Measurements from ENCODE around the gene ACSS1.

ACSS1 gene

DNA sequence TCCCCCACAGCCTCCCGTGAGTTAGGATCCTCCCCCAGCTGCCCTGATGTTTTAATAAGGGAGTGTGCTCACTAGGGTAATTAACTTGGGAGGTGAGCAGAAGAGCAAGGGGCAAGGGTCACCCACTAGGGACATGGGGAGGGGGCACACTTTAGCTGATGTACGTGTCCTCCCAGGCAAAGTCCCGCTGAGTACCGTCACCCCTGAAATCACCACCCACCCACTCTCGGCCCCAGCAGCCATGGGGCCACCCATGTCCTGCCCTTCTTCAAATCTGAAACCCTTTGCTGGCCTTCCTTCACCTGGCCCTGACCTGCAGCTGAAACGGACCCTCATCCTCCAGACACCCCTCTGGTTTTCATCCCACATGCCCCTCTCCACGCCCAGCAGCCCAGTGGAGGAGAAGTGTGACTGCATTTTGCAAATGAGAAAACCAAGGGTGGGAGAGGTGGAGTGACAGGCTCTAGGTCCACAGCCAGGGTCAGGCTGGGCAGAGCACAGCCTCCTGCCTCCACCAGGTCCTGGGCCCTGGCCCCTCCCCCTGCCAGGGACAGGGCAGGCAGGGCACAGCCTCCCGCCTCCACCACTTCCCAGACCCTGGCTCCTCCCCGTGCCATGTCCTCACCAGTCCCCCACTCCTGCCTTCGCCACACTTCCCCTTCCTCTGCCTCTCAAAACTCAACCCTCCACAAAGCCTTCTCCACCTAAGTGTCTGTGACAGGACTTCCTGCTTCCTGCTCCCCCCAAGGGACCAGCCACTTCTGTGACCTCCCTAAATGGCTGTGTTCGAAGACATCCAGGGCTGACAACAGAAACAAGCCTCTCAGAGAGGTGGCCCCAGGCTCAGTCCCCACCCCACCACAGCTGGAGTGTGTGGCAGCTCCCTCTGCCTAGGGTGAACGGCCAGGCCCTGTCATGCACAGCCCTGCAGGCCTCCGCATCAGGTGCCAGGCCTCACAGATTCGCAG, 15.1 kb downstream of the ACSS1 start:
- peak overlapping the region; percentile 85 for H3K27ac ChIP-seq
- peak overlapping the region in 1 of 2 experiments; percentile 7 for H3K4me3 ChIP-seq (ENCODE audit: low read depth in 1 of 2, low read length in 1 of 2)
- no peaks in the 10 kb centered on the region for H3K27me3 ChIP-seq
- no peaks in the 10 kb centered on the region for H3K9me3 ChIP-seq
- peaks cover 31 to 39% of the 10 kb centered on the region in 2 experiments for H3K4me1 ChIP-seq (ENCODE audit: control insufficient read depth in 1 of 2, insufficient read depth in 1 of 2, low read depth in 1 of 2, low read length in 1 of 2)
- TF ChIP-seq, protein P1, sequence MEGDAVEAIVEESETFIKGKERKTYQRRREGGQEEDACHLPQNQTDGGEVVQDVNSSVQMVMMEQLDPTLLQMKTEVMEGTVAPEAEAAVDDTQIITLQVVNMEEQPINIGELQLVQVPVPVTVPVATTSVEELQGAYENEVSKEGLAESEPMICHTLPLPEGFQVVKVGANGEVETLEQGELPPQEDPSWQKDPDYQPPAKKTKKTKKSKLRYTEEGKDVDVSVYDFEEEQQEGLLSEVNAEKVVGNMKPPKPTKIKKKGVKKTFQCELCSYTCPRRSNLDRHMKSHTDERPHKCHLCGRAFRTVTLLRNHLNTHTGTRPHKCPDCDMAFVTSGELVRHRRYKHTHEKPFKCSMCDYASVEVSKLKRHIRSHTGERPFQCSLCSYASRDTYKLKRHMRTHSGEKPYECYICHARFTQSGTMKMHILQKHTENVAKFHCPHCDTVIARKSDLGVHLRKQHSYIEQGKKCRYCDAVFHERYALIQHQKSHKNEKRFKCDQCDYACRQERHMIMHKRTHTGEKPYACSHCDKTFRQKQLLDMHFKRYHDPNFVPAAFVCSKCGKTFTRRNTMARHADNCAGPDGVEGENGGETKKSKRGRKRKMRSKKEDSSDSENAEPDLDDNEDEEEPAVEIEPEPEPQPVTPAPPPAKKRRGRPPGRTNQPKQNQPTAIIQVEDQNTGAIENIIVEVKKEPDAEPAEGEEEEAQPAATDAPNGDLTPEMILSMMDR (IDR thresholded peaks at IDR 0.05): no peak
- H3K36me3 ChIP-seq: peaks cover 12% of the 10 kb centered on the region

DNA sequence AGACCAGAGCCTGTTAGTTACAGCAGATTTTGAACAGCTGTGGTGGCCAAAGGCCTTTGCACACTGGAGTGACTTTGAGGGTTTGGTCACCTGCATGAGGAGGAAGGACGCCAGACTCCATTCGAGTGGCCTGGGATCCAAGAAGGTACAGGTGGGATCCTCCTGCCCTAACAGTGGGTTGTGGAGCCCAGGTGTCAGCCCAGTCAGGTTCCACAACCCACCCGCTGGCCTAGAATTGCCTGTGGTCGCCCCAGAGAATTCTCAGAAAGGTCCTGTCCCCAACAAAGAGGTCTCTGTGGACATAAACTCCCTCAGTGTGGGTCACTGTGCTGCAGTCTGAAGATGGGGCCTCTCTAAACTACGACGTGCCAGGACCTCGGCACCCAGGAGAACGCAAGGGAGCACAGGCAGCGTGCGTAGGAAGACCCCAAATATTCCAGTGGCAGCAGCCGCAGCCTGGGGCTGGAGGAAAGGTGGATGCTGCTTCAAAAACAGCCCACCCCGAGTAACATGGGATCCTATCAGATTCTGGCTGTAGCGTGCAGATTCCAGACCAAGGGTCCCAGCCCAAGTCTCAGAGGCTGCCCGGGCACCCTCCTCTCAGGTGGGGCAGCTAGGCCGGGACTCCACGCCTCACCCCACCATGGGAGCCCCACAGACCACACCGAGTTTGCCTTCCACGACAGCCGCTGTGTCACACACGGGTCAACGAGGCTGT, 16.0 kb downstream of the ACSS1 start:
- H3K4me3 ChIP-seq (ENCODE audit: low read depth in 1 of 2, low read length in 1 of 2): no peak overlapping the region
- H3K27me3 ChIP-seq: no peaks in the 10 kb centered on the region
- H3K36me3 ChIP-seq: peaks cover 7% of the 10 kb centered on the region
- TF ChIP-seq, protein P1 (IDR thresholded peaks at IDR 0.05): no peak
- H3K9me3 ChIP-seq: no peaks in the 10 kb centered on the region
- H3K4me1 ChIP-seq (ENCODE audit: control insufficient read depth in 1 of 2, insufficient read depth in 1 of 2, low read depth in 1 of 2, low read length in 1 of 2): peaks cover 33 to 42% of the 10 kb centered on the region in 2 experiments
- peak overlapping the region; percentile 85 for H3K27ac ChIP-seq

DNA sequence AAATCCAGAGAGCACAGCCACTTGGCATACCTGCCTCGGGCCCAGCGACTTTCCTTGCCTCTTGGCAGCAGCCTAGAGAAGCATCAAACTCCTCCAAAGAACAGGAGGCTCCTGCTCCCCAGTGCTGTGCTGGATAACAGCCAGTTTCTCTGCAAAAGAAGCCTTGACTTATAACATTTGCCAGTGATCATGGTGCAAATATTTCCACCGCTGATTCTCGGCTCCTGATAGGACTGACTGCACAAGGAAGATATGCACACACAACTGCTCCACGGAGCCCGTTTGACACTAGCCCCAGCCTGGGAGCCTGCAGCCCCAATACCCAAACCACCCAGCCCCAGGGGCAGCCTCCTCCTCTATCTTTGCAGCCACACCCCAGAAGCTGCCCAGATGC, 17.5 kb downstream of the ACSS1 start:
- Histone ChIP-seq H3K4me3 (ENCODE audit: low read depth in 1 of 2, low read length in 1 of 2) (no peak overlapping the region), H3K27ac (no peak overlapping the region), H3K36me3 (no peaks in the 10 kb centered on the region), H3K4me1 (ENCODE audit: control insufficient read depth in 1 of 2, insufficient read depth in 1 of 2, low read depth in 1 of 2, low read length in 1 of 2) (peaks cover 44 to 55% of the 10 kb centered on the region in 2 experiments), H3K27me3 (no peaks in the 10 kb centered on the region), H3K9me3 (no peaks in the 10 kb centered on the region)
- TF ChIP-seq, protein P1 (IDR thresholded peaks at IDR 0.05): no peak

DNA sequence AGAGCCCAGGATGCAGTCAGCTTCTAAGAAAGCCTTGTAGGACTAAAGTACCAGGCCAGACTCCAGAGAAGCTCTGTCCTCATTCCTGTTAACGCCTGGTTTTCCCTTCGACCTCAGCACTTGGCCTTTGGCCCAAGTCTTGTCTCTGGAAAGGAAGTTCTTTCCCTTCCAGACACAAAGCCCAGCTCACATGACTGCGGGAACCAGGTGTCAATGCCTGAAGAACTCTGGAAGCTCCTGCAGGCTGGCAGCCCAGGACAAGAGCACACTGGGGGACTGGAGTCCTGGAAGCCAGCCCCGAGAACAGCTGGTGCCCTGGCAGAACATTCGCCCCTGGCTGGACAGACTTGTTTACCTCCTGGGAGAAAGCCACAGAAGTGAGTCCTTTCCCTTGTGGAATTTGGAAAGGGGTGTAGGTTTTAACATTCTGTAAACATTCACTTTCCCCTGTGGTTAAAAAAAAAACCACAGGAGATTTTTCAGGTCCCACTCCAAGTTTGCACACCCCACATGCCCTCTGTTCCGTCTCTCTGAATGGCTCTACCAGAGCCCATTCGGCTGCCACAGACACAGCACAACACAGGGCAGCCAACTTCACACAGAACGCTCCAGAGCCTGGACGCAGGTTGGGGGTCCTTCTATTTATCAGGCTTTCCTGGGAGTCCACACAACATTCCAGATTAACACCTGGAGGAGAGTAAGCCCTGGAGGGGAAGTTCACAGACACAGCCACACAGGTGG, 18.1 kb downstream of the ACSS1 start:
- peaks cover 38 to 50% of the 10 kb centered on the region in 2 experiments for H3K4me1 ChIP-seq (ENCODE audit: control insufficient read depth in 1 of 2, insufficient read depth in 1 of 2, low read depth in 1 of 2, low read length in 1 of 2)
- TF ChIP-seq, protein P1 (IDR thresholded peaks at IDR 0.05): no peak
- H3K27ac ChIP-seq: no peak overlapping the region
- no peaks in the 10 kb centered on the region for H3K9me3 ChIP-seq
- H3K27me3 ChIP-seq: no peaks in the 10 kb centered on the region
- no peak overlapping the region for H3K4me3 ChIP-seq (ENCODE audit: low read depth in 1 of 2, low read length in 1 of 2)
- H3K36me3 ChIP-seq: no peaks in the 10 kb centered on the region

DNA sequence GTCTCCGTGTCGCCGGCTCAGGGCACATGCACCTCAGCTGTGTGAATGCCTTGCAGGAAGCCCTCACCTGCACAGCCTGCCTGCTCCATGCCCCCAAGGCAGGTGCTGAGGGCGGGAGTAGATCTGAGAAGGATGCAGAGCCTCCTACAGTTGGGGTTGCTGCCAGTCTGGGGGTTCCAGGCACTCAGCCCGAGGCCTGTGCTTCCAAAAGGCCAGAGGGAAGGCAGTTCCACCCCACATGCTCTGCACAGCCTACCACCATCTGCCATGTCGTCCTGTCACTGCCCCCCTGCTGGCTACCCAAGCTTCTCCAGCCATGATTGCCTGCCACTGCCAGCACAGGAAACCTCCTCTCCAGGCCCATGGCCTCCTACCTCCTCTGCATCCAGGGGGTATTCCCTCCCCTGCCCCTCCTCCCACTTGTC, 19.3 kb downstream of the ACSS1 start:
- Histone ChIP-seq H3K9me3 (no peaks in the 10 kb centered on the region), H3K27ac (no peak overlapping the region), H3K27me3 (no peaks in the 10 kb centered on the region), H3K4me1 (ENCODE audit: control insufficient read depth in 1 of 2, insufficient read depth in 1 of 2, low read depth in 1 of 2, low read length in 1 of 2) (peaks cover 29 to 37% of the 10 kb centered on the region in 2 experiments), H3K36me3 (no peaks in the 10 kb centered on the region), H3K4me3 (ENCODE audit: low read depth in 1 of 2, low read length in 1 of 2) (no peak overlapping the region)
- TF ChIP-seq, protein P1 (IDR thresholded peaks at IDR 0.05): no peak

Data from neutrophil (primary cell).